ENCODE results near the gene MAP2K4. TPM values are rescaled to one million over a fixed set of nuclear protein-coding genes. Genes with fewer than 3 reads are reported as not detected.

MAP2K4 gene
- total and polyA plus RNA-seq, 2 of the 4 experiments (the other 2 are of a cell fraction): 14.5 to 32.6 TPM

DNA sequence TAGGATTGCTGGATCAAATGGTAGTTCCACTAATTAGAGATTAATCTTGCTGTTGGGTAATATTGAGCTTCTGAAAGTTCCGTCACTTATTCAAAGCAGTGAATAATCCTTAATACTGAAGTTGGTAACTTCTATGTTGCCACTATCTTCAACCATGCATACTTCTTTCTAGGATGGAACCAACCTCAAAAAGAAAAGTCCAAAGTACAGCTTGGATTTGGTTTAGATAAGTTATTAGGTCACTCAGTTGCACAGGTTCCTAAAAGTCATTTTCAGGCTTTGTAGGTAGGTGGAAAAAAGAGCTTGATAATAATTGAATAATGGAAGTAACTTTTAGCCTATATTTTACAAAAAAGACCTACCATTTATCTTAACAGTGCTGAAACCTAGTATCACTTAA lies 78.7 kb downstream of the MAP2K4 start:
- Histone ChIP-seq H3K23ac (ENCODE audit: low read depth, low read length) (no peak overlapping the region), H4K5ac (ENCODE audit: low read depth, low read length) (no peak overlapping the region), H3K4ac (ENCODE audit: low read depth, low read length) (no peak overlapping the region), H3K4me2 (ENCODE audit: low read depth, low read length) (no peak overlapping the region), H2BK5ac (ENCODE audit: low read depth, low read length, poor library complexity, severe bottlenecking) (no peak overlapping the region), H3K4me1 (ENCODE audit: control insufficient read depth, insufficient read depth, low read length) (peaks cover 3% of the 10 kb centered on the region), H2BK20ac (ENCODE audit: low read depth, low read length) (no peak overlapping the region), H2BK120ac (ENCODE audit: low read depth, low read length) (no peak overlapping the region), H2AK5ac (ENCODE audit: low read depth, low read length) (no peak overlapping the region), H3K27ac (ENCODE audit: insufficient read depth, low read length) (no peak overlapping the region), H3K9ac (ENCODE audit: low read depth, low read length) (no peak overlapping the region), H4K91ac (ENCODE audit: insufficient read depth, low read depth, low read length) (no peak overlapping the region), H3K14ac (replicated peaks; ENCODE audit: low read depth, low read length) (no peak overlapping the region), H3K36me3 (ENCODE audit: control insufficient read depth, insufficient read depth, low read length) (peaks cover 2% of the 10 kb centered on the region; the same call in 1 of the 2 replicates), H3K56ac (ENCODE audit: extremely low read depth, insufficient read depth, low read length) (no peak overlapping the region), H2AK9ac (replicated peaks; ENCODE audit: low read depth, low read length, poor library complexity) (no peak overlapping the region), H3K9me3 (ENCODE audit: control insufficient read depth, insufficient read depth, low read length) (no peaks in the 10 kb centered on the region), H3K18ac (ENCODE audit: low read depth, low read length) (no peak overlapping the region), H4K20me1 (ENCODE audit: insufficient read depth, low read length) (no peaks in the 10 kb centered on the region), H3K27me3 (ENCODE audit: control insufficient read depth, insufficient read depth, low read length) (no peaks in the 10 kb centered on the region), H4K8ac (ENCODE audit: low read depth in 2 of 2, low read length in 2 of 2) (no peak overlapping the region), H3K9me1 (ENCODE audit: insufficient read depth, low read length) (no peaks in the 10 kb centered on the region), H2BK15ac (ENCODE audit: low read depth, low read length) (no peak overlapping the region), H3K4me3 (ENCODE audit: insufficient read depth, low read depth, low read length) (no peak overlapping the region), H3K79me1 (ENCODE audit: low read depth in 1 of 2, low read length in 2 of 2) (peaks cover 20 to 21% of the 10 kb centered on the region in 2 experiments; a peak in 3 of 4 replicates), H2AFZ (replicated peaks; ENCODE audit: low read length, poor library complexity) (no peak overlapping the region)
- ATAC-seq (ENCODE audit: low read depth) (no peak), DNase-seq (no peak)
- POLR2A ChIA-PET (ENCODE audit: unreplicated experiment): no interaction called here
- WGBS, 2 experiments (ENCODE audit: extremely low coverage in 2 of 2, insufficient read length in 1 of 2): no CpG with 5 or more reads among the region's 1 CpG
- in situ Hi-C loops (cut with MboI; ENCODE audit: low sequenced_read_pairs): no loop called here
- dilution Hi-C loops (cut with HindIII; ENCODE audit: low sequenced_read_pairs, unreplicated experiment): no loop called here
- no TSS peak for BruUV-seq (replicated peaks)
- TF ChIP-seq, protein P1, sequence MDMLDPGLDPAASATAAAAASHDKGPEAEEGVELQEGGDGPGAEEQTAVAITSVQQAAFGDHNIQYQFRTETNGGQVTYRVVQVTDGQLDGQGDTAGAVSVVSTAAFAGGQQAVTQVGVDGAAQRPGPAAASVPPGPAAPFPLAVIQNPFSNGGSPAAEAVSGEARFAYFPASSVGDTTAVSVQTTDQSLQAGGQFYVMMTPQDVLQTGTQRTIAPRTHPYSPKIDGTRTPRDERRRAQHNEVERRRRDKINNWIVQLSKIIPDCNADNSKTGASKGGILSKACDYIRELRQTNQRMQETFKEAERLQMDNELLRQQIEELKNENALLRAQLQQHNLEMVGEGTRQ (IDR thresholded peaks at IDR 0.05; ENCODE audit: low read depth, low read length): no peak
- TF ChIP-seq RAD21 (IDR thresholded peaks at IDR 0.05; ENCODE audit: low read length) (no peak), MAZ (IDR thresholded peaks at IDR 0.05; ENCODE audit: borderline replicate concordance, low read depth, low read length) (no peak), CHD1 (IDR thresholded peaks at IDR 0.05; ENCODE audit: low read depth, low read length) (no peak), MAFK (IDR thresholded peaks at IDR 0.05; ENCODE audit: low read depth, low read length) (no peak), NFE2L2 (IDR thresholded peaks at IDR 0.05; ENCODE audit: low read depth, low read length) (no peak), RCOR1 (IDR thresholded peaks at IDR 0.05; ENCODE audit: insufficient replicate concordance, low read length) (no peak), POLR2A (IDR thresholded peaks at IDR 0.05; ENCODE audit: low read depth, low read length) (no peak), RFX5 (IDR thresholded peaks at IDR 0.05; ENCODE audit: low read depth, low read length) (no peak), BHLHE40 (IDR thresholded peaks at IDR 0.05; ENCODE audit: low read depth, low read length) (no peak), CEBPB (IDR thresholded peaks at IDR 0.05; ENCODE audit: low read depth, low read length) (no peak)
- CTCF ChIA-PET: no interaction called here
- intact Hi-C loops (cut with micrococcal nuclease): no loop called here

Data from IMR-90 (cell line).